GM12873 (cell line): ENCODE measurements around the gene TBC1D4.

Experiments used
- TF ChIP-seq, protein P1 (sequence below): IDR thresholded peaks from 2 replicates; pipeline ENCODE4 v1.5.1; 2012; ENCODE audit warnings: low read depth, mild to moderate bottlenecking, moderate library complexity, low read length, control low read depth; ENCODE audit not compliant: insufficient read depth; ENCODE audit errors: missing control alignments

Gene TBC1D4

GRCh38 chr13:75432811-75433244, 49.1 kb downstream of the TBC1D4 start:
- TF ChIP-seq, protein P1, sequence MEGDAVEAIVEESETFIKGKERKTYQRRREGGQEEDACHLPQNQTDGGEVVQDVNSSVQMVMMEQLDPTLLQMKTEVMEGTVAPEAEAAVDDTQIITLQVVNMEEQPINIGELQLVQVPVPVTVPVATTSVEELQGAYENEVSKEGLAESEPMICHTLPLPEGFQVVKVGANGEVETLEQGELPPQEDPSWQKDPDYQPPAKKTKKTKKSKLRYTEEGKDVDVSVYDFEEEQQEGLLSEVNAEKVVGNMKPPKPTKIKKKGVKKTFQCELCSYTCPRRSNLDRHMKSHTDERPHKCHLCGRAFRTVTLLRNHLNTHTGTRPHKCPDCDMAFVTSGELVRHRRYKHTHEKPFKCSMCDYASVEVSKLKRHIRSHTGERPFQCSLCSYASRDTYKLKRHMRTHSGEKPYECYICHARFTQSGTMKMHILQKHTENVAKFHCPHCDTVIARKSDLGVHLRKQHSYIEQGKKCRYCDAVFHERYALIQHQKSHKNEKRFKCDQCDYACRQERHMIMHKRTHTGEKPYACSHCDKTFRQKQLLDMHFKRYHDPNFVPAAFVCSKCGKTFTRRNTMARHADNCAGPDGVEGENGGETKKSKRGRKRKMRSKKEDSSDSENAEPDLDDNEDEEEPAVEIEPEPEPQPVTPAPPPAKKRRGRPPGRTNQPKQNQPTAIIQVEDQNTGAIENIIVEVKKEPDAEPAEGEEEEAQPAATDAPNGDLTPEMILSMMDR: no peak

GRCh38 chr13:75432045-75432444, 49.9 kb downstream of the TBC1D4 start:
- TF ChIP-seq, protein P1: peak; percentile 36

GRCh38 chr13:75430436-75431209, 51.3 kb downstream of the TBC1D4 start:
- TF ChIP-seq, protein P1: no peak

- TF ChIP-seq, protein P1: no peak
Observed at GRCh38 chr13:75426421-75426820, 55.5 kb downstream of the TBC1D4 start.

- TF ChIP-seq, protein P1: no peak
Observed at GRCh38 chr13:75425216-75426009, 56.6 kb downstream of the TBC1D4 start.

GRCh38 chr13:75423946-75424345, 58.0 kb downstream of the TBC1D4 start:
- TF ChIP-seq, protein P1: no peak

DNA sequence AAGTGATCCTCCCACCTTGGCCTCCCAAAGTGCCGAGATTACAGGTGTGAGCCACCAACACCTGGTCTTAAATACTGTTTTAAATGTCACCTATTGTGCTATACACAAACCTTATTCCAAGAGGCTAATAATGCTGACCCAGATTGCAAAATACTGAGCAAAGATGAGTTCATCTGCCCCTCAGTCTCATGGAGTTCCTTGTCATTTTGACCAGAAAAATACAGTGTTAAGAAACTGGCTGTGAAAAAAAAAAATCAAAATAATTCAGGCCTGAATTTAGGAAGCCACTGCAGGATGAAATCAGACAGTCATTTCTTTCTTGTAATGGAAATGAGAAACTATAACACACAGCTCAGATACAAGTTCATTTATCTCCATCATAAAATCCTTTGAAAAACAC, 59.9 kb downstream of the TBC1D4 start:
- TF ChIP-seq, protein P1: no peak
